ENCODE results near the gene FUNDC2.

The FUNDC2 gene

GRCh38 chrX:155069414-155069813 is 42.8 kb downstream of the FUNDC2 start:
- DNase-seq (ENCODE audit: low read depth) = no peak

- DNase-seq (ENCODE audit: low read depth) = no peak
Observed at GRCh38 chrX:155070038-155070437, 43.4 kb downstream of the FUNDC2 start.

- no peak for DNase-seq (ENCODE audit: low read depth)
Observed at GRCh38 chrX:155070663-155070974, 44.0 kb downstream of the FUNDC2 start.

- DNase-seq (ENCODE audit: low read depth) = peak; percentile 63
Observed at GRCh38 chrX:155070975-155071693, 44.5 kb downstream of the FUNDC2 start, which contains the start of the genes BRCC3, CMC4 and MTCP1. Gene BRCC3, plus strand, starts transcription at chrX:155071508. Its CDS starts 20 bp downstream, at chrX:155071528. Gene CMC4, minus strand, starts transcription at chrX:155071136. Its CDS starts 7,113 bp downstream, at chrX:155064023. Gene MTCP1, minus strand, starts transcription at chrX:155071136. Its CDS starts 5,126 bp downstream, at chrX:155066010.

GRCh38 chrX:155071694-155072280 is 45.1 kb downstream of the FUNDC2 start:
- DNase-seq (ENCODE audit: low read depth) = no peak

- DNase-seq (ENCODE audit: low read depth) = peak; percentile 10
Observed at GRCh38 chrX:155086202-155086840, 59.7 kb downstream of the FUNDC2 start.

- DNase-seq (ENCODE audit: low read depth) = no peak
Observed at GRCh38 chrX:155086961-155087735, 60.5 kb downstream of the FUNDC2 start.

- DNase-seq (ENCODE audit: low read depth) = no peak
Observed at GRCh38 chrX:155094468-155095061, 67.9 kb downstream of the FUNDC2 start.

GRCh38 chrX:155105919-155106318 is 79.3 kb downstream of the FUNDC2 start:
- no peak for DNase-seq (ENCODE audit: low read depth)

- DNase-seq (ENCODE audit: low read depth) = no peak
Observed at GRCh38 chrX:155108427-155108826, 81.8 kb downstream of the FUNDC2 start.
